ENCODE measurements around the gene CCS.

GRCh38 chr11:66641834-66642233 lies 48.8 kb downstream of the CCS start:
- TF ChIP-seq CTCF (IDR thresholded peaks at IDR 0.05) = no peak
- no peak for TF ChIP-seq POLR2A (IDR thresholded peaks at IDR 0.05)

Data from esophagus squamous epithelium (tissue), 4 donors.